M059J (cell line): ENCODE measurements around the gene PDE1A. TPM values are rescaled to one million over a fixed set of nuclear protein-coding genes. Genes with fewer than 3 reads are reported as not detected.

Experiments
- DNase-seq: peaks from one replicate; pipeline ENCODE4 v3.0.0-alpha.2; 2012; ENCODE audit warnings: low read depth
- total RNA-seq: library from RNA; depleted of rRNA; stranded (reverse); fragments of >200 nt; shearing (Covaris generic); gene quantifications from 2 replicates; pipeline ENCODE4 v1.2.3, GENCODE V29; 2014

PDE1A gene
- total RNA-seq, 1 experiment from 2014 or later: 4.8 TPM

- peak; percentile 33 for DNase-seq
Observed at GRCh38 chr2:182359027-182359989, 67.5 kb downstream of the PDE1A start.

- DNase-seq: no peak
Observed at GRCh38 chr2:182358601-182359000, 68.2 kb downstream of the PDE1A start.

GRCh38 chr2:182355815-182356214 lies 71.0 kb downstream of the PDE1A start:
- no peak for DNase-seq

GRCh38 chr2:182351427-182351826 lies 75.4 kb downstream of the PDE1A start:
- DNase-seq: no peak

GRCh38 chr2:182349268-182349667 lies 77.6 kb downstream of the PDE1A start:
- DNase-seq: peak; percentile 42

GRCh38 chr2:182345384-182345783 lies 81.5 kb downstream of the PDE1A start:
- DNase-seq: no peak

- DNase-seq: no peak
Observed at GRCh38 chr2:182330451-182331305, 96.2 kb downstream of the PDE1A start.

GRCh38 chr2:182324665-182325064 lies 102.2 kb downstream of the PDE1A start:
- DNase-seq: peak; percentile 90

- no peak for DNase-seq
Observed at GRCh38 chr2:182321096-182321495, 105.7 kb downstream of the PDE1A start.

- peak; percentile 22 for DNase-seq
Observed at GRCh38 chr2:182319556-182320505, 107.0 kb downstream of the PDE1A start.

- peak; percentile 40 for DNase-seq
Observed at GRCh38 chr2:182318466-182319220, 108.2 kb downstream of the PDE1A start.

- no peak for DNase-seq
Observed at GRCh38 chr2:182316950-182317349, 109.9 kb downstream of the PDE1A start.

GRCh38 chr2:182302972-182303371 lies 123.9 kb downstream of the PDE1A start:
- DNase-seq: no peak

GRCh38 chr2:182302174-182302573 lies 124.7 kb downstream of the PDE1A start:
- DNase-seq: peak; percentile 73

- DNase-seq: peak; percentile 64
Observed at GRCh38 chr2:182301093-182301492, 125.7 kb downstream of the PDE1A start.

GRCh38 chr2:182300608-182301007 lies 126.2 kb downstream of the PDE1A start:
- peak; percentile 50 for DNase-seq

GRCh38 chr2:182299632-182300031 lies 127.2 kb downstream of the PDE1A start:
- DNase-seq: no peak

- no peak for DNase-seq
Observed at GRCh38 chr2:182298456-182298855, 128.4 kb downstream of the PDE1A start.

GRCh38 chr2:182291296-182291695 lies 135.5 kb downstream of the PDE1A start:
- DNase-seq: peak; percentile 67

- peak; percentile 54 for DNase-seq
Observed at GRCh38 chr2:182283512-182283911, 143.3 kb downstream of the PDE1A start.

- DNase-seq: no peak
Observed at GRCh38 chr2:182281276-182281675, 145.6 kb downstream of the PDE1A start.
